CD4-positive, alpha-beta T cell treated with Interleukin-15 for 1 hour (primary cell): Measurements from ENCODE around the gene AKNA.
A peak's percentile ranks its signal among the peaks of the same experiment; 100 is the strongest.

ENCODE experiments used
- DNase-seq: peaks from one replicate; pipeline ENCODE4 v3.0.0-alpha.2; 2020

AKNA gene

GRCh38 chr9:114395768-114396167 lies 8.0 kb upstream of the AKNA start:
- DNase-seq: no peak

GRCh38 chr9:114395334-114395617 lies 7.5 kb upstream of the AKNA start:
- no peak for DNase-seq

- DNase-seq: no peak
Observed at GRCh38 chr9:114394523-114395333, 6.9 kb upstream of the AKNA start.

GRCh38 chr9:114392749-114393112 lies 4.9 kb upstream of the AKNA start:
- no peak for DNase-seq

GRCh38 chr9:114390952-114391351 lies 3.2 kb upstream of the AKNA start:
- no peak for DNase-seq

- DNase-seq: no peak
Observed at GRCh38 chr9:114389612-114390368, 2.0 kb upstream of the AKNA start.

- DNase-seq: no peak
Observed at GRCh38 chr9:114388764-114389375, 1.1 kb upstream of the AKNA start.

GRCh38 chr9:114388357-114388682 lies 538 bp upstream of the AKNA start:
- DNase-seq: no peak

- DNase-seq: no peak
Observed at GRCh38 chr9:114386886-114387679, 699 bp downstream of the AKNA start.

GRCh38 chr9:114386361-114386885 lies 1.4 kb downstream of the AKNA start:
- no peak for DNase-seq

- peak; percentile 94 for DNase-seq
Observed at GRCh38 chr9:114385397-114386181, 2.2 kb downstream of the AKNA start.

GRCh38 chr9:114384836-114385396 lies 2.9 kb downstream of the AKNA start:
- DNase-seq: no peak

GRCh38 chr9:114384341-114384740 lies 3.4 kb downstream of the AKNA start:
- no peak for DNase-seq

GRCh38 chr9:114383521-114384231 lies 4.1 kb downstream of the AKNA start:
- DNase-seq: no peak

GRCh38 chr9:114382699-114383520 lies 4.9 kb downstream of the AKNA start:
- peak; percentile 84 for DNase-seq

GRCh38 chr9:114378883-114379282 lies 8.9 kb downstream of the AKNA start:
- no peak for DNase-seq

GRCh38 chr9:114378016-114378415 lies 9.8 kb downstream of the AKNA start:
- no peak for DNase-seq

GRCh38 chr9:114376586-114377445 lies 11.0 kb downstream of the AKNA start:
- DNase-seq: no peak
